H1 (cell line): Measurements from ENCODE around the gene TMEM63C. TPM values are rescaled to one million over a fixed set of nuclear protein-coding genes. Genes with fewer than 3 reads are reported as not detected.

Experiments used
- CHD7 ChIP-seq: fragments of 300-600 bp; sonication (generic); IDR thresholded peaks from 2 replicates; pipeline ENCODE4 v1.7.1; 2012; ENCODE audit warnings: low read length, moderate library complexity, mild to moderate bottlenecking, inconsistent platforms; ENCODE audit not compliant: insufficient replicate concordance
- CREB1 ChIP-seq: IDR thresholded peaks from 2 replicates; pipeline ENCODE4 v1.6.1; 2012; ENCODE audit warnings: inconsistent platforms
- GTF2F1 ChIP-seq: IDR thresholded peaks from 2 replicates; pipeline ENCODE4 v1.6.1; 2012; ENCODE audit warnings: low read depth, low read length, improper control_type of control experiment, borderline replicate concordance
- KDM4A ChIP-seq: IDR thresholded peaks from one replicate; pipeline ENCODE4 v1.7.1; 2012; ENCODE audit warnings: low read depth, mild to moderate bottlenecking, moderate library complexity, low read length, inconsistent platforms; ENCODE audit not compliant: severe bottlenecking
- POLR2AphosphoS5 ChIP-seq: IDR thresholded peaks from 2 replicates; pipeline ENCODE4 v1.6.1; 2011; ENCODE audit warnings: low read depth, low read length
- RBBP5 ChIP-seq: IDR thresholded peaks from 2 replicates; pipeline ENCODE4 v1.7.1; 2012; ENCODE audit warnings: low read depth, mild to moderate bottlenecking, inconsistent platforms, low read length, moderate library complexity, borderline replicate concordance
- SP4 ChIP-seq: IDR thresholded peaks from 2 replicates; pipeline ENCODE4 v1.6.1; 2012; ENCODE audit warnings: low read length, inconsistent platforms
- SRF ChIP-seq: IDR thresholded peaks from 2 replicates; pipeline ENCODE4 v1.6.1; 2011; ENCODE audit warnings: mild to moderate bottlenecking, low read depth, low read length, moderate library complexity
- polyA plus RNA-seq, 7 experiments: library from polyadenylated mRNA; depleted of rRNA in 3 of 7; stranded (reverse) in 5 of 7; unstranded in 2 of 7; fragments of >200 nt in 5 of 7; fragments of 200-250 nt in 2 of 7; gene quantifications; 1 replicate in 5 of 7; 2 replicates in 1 of 7; 4 replicates in 1 of 7; pipeline versions ENCODE4 v1.2.1 to v1.2.3, GENCODE V29; 2011 to 2013; ENCODE audit warnings: missing spikeins in 2 of 7, mixed read lengths in 2 of 7
- total RNA-seq: library from RNA; stranded (reverse); fragmentation: NEBNext Ultra II Directional; extraction: Animal tissue kit (Norgen Biotek cat#: 25700); gene quantifications from 2 replicates; pipeline ENCODE4 v1.2.1, GENCODE V29; 2021
- TF ChIP-seq, protein P1 (sequence below): IDR thresholded peaks from 2 replicates; pipeline ENCODE4 v1.6.1; 2012; ENCODE audit warnings: low read length, inconsistent platforms
- TF ChIP-seq, protein P2 (sequence below): IDR thresholded peaks from 2 replicates; pipeline ENCODE4 v1.6.1; 2012; ENCODE audit warnings: inconsistent platforms

TMEM63C gene
- total and polyA plus RNA-seq, 2 of the 8 experiments (the other 6 are each of a cell fraction or from before 2014, with no cell fraction given) = 3.0 to 7.6 TPM

DNA sequence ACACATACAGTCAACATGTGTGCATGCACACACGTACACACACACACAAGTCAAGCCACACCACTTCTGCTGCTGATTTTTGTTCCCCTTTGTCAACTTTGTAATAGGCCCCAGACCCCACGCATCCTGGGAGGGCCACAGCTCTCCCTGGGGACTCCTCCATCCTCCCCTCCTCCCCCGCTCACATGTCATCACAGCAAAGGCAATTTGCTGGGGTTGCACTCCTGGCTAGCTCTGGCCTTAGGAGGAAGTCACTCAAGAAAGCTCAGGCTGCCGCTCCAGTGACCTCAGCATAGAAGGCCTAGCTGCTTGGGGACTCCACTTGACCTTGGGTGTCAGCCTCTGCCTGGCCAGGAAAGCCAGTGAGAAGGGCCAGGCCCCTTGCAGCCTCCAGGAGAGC, 62.3 kb downstream of the TMEM63C start (continued):
- TF ChIP-seq, protein P1, sequence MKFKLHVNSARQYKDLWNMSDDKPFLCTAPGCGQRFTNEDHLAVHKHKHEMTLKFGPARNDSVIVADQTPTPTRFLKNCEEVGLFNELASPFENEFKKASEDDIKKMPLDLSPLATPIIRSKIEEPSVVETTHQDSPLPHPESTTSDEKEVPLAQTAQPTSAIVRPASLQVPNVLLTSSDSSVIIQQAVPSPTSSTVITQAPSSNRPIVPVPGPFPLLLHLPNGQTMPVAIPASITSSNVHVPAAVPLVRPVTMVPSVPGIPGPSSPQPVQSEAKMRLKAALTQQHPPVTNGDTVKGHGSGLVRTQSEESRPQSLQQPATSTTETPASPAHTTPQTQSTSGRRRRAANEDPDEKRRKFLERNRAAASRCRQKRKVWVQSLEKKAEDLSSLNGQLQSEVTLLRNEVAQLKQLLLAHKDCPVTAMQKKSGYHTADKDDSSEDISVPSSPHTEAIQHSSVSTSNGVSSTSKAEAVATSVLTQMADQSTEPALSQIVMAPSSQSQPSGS = no peak
- TF ChIP-seq CHD7 (no peak), KDM4A (no peak), RBBP5 (no peak), POLR2AphosphoS5 (no peak), GTF2F1 (no peak), CREB1 (no peak), SRF (no peak), SP4 (no peak)
- TF ChIP-seq, protein P2, sequence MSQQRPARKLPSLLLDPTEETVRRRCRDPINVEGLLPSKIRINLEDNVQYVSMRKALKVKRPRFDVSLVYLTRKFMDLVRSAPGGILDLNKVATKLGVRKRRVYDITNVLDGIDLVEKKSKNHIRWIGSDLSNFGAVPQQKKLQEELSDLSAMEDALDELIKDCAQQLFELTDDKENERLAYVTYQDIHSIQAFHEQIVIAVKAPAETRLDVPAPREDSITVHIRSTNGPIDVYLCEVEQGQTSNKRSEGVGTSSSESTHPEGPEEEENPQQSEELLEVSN = no peak
